SK-MEL-5 (cell line): ENCODE measurements around the gene ZRANB1. TPM values are rescaled to one million over a fixed set of nuclear protein-coding genes. Genes with fewer than 3 reads are reported as not detected.
"Not testable (repeated sequence)": the region's sequence is repeated elsewhere in the genome, so short reads cannot be mapped to it uniquely, and the experiment has no call there.

ENCODE experiments used
- DNase-seq: peaks from one replicate; pipeline ENCODE4 v3.0.0-alpha.2; 2016; ENCODE audit warnings: low read depth, low spot score
- in situ Hi-C: cut with HindIII; loops from 2 replicates; pipeline ENCODE4 v1.10.0; 2016; ENCODE audit warnings: low sequenced_read_pairs, high pct_unique_total_duplicates, low pct_unique_long_range_greater_than_20kb
- total RNA-seq: library from RNA; depleted of rRNA; stranded (reverse); fragments of >200 nt; shearing (Covaris generic); gene quantifications from 2 replicates; pipeline ENCODE4 v1.2.3, GENCODE V29; 2014

ZRANB1 gene
- total RNA-seq, 1 experiment from 2014 or later: 13.2 TPM

GRCh38 chr10:124985162-124985561 lies 43.2 kb downstream of the ZRANB1 start:
- no peak for DNase-seq
- in situ Hi-C loops: no loop called here

- in situ Hi-C loops: no loop called here
- DNase-seq: no peak
These were observed 45.9 kb downstream of the ZRANB1 start for GRCh38 chr10:124987788-124988187.

DNA sequence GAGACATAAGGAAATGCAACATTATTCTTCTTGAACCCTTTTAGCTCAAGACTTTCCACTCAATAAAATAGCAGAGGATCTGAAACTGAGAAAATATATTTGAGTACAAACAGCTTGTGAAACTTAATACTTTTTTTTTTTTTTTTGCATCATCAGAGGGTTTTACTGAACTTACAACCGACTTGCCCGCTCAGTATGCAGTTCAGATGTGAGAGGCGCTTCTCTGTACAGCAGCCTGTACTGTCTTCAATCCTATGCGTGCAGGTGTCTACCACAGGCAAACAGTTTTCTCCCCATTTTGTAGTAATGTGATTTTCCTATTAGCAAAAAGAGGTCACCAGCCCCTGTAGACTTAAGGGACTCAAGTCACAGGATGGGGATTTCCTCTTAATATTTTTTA lies 46.8 kb downstream of the ZRANB1 start:
- in situ Hi-C loops: not testable (repeated sequence)

DNA sequence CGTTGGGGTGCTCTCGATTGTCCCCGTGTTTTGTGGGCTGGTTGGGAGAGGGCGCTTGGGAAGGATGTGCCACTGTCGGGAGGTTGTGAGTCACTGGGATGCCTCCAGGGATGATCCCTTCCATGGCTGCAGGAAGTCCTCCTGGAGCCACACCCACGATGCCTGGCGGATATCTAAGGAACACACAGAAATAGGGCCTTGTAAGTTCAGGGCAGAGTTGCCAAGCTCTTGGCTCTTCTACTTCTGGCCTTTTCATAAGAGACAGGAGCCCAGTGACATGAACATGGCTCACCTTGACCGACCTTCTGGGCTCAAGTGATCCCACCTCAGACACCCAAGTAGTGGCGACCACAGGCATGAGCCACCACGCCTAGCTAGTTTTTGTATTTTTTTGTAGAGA lies 47.6 kb downstream of the ZRANB1 start:
- in situ Hi-C loops: no loop called here
- DNase-seq: no peak

More for the DNA sequence above, 46.8 kb downstream of the ZRANB1 start:
- DNase-seq: not testable (repeated sequence)

GRCh38 chr10:124990671-124991625 lies 49.0 kb downstream of the ZRANB1 start:
- DNase-seq: no peak
- in situ Hi-C loops: no loop called here

DNA sequence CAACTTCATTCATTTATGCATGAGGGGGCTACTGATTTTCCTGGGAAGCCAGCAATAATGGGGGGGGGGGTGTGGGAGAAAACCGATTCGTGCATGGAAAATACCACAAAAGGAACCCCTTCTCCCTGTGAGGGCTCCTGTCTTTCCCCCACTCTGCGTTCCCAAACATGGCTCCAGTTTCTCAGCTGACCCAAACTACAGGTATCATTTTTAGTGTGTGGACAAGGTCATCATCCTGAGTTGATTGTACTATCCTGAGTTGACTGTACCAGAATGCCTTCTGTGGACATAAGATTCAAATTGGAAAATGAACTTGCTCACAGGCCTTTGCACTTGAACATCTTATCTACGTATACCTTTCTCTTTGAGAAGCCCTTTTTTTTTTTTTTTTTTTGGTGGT lies 49.9 kb downstream of the ZRANB1 start:
- in situ Hi-C loops: no loop called here

GRCh38 chr10:124992462-124993344 lies 50.8 kb downstream of the ZRANB1 start:
- DNase-seq: peak; percentile 82
- in situ Hi-C loops: no loop called here

More for the DNA sequence above, 49.9 kb downstream of the ZRANB1 start:
- no peak for DNase-seq

GRCh38 chr10:124993345-124993708 lies 51.4 kb downstream of the ZRANB1 start:
- no peak for DNase-seq
- in situ Hi-C loops: no loop called here

DNA sequence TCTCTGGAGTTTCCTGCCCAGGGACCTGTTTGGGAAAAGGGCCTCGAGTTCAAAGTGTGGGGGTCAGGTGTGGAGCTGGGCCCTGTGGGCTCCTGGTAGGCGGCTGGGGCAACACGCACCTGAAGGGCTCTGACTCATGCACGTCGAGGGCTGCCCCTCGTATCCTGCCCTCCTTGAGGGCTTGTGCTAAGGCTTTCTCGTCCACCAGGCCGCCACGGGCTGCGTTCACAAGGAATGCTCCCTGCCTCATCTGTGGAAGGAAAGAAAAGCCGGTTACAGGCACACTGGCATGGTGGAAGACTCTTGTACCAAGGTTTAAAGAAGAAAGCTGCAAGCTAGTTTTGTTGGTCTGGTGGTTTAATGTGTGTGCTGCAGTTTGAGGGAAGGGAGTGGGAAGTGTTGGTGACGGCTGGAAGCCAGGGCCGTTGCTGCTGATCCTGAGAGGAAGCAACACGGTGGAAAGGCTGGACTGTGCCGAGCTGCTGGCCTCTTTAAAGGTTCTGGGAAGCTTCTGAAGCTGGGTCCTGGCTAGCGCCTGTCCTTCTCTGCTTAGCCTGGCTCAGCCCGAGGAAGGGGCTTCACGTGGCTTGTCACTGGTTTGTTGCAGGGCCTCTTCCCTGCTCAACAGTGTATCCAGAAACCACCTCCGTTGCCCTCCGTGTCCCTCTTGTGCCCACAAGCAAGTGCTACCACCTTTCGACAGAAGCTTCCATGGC lies 52.0 kb downstream of the ZRANB1 start:
- no peak for DNase-seq
- in situ Hi-C loops: no loop called here

DNA sequence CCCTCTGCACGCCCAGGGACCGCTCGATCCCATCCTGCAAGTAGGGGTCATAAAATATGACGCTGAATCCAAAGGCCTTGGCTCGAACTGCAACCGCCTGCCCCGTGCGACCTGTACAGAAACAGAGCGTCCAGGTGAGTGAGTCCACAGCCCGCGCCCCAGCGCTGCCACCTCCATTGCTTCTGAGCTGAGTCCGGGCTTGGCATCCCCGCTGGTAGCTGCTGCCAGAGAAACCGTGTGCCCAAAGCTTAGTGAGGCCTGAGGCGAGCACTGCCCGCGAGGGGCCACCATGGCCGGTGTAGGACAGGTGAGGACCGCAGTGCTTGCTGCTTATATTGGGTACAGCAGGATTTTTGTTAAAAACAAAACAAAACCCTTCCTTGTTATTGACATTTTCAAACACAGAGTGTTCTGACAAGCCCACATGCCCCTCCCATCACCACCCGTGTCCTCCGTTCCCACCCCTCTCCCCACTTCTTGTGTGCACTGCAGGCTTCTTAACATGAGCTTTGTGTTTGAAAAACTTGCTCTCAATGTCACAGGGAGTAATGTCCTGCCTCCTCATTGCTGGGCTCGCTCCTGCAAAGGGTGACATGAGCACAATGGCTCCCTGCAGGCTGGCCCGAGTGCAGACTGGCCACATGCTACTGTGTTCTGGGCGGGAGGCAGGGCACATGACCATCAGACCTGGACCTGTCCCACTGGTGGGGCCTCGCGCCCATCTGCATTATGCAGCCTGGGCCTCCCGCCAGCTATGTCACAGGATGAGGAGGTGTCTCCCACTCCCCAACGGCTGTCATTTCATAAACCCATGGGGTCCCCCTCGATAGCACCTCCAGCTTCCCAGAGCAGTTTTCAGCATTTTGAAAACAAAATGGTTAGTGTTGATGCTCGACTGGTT lies 52.9 kb downstream of the ZRANB1 start:
- in situ Hi-C loops: no loop called here
- no peak for DNase-seq

GRCh38 chr10:124995605-124996004 lies 53.7 kb downstream of the ZRANB1 start:
- no peak for DNase-seq
- in situ Hi-C loops: no loop called here

GRCh38 chr10:124996127-124996853 lies 54.4 kb downstream of the ZRANB1 start:
- in situ Hi-C loops: no loop called here

DNA sequence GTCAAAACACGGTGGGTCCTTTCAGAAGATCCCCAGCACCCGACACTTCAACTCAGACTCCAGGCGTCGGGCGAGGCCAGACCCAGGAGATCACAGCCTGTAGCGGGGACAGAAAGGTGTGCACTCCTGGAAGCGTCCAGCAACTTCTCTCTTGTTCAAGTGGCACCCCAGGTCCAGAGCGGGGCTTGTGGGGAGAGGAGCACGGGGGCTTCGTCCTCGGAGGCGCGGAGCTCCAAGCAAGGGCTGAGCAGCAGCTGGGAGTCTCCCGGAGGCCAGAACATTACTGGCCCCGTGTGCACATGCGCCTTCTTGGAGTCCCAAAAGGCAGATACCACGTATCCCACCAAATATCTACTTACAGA lies 54.9 kb downstream of the ZRANB1 start:
- DNase-seq: no peak
- in situ Hi-C loops: no loop called here

More at GRCh38 chr10:124996127-124996853, 54.4 kb downstream of the ZRANB1 start:
- no peak for DNase-seq

GRCh38 chr10:124997306-124997705 lies 55.4 kb downstream of the ZRANB1 start:
- DNase-seq: no peak

DNA sequence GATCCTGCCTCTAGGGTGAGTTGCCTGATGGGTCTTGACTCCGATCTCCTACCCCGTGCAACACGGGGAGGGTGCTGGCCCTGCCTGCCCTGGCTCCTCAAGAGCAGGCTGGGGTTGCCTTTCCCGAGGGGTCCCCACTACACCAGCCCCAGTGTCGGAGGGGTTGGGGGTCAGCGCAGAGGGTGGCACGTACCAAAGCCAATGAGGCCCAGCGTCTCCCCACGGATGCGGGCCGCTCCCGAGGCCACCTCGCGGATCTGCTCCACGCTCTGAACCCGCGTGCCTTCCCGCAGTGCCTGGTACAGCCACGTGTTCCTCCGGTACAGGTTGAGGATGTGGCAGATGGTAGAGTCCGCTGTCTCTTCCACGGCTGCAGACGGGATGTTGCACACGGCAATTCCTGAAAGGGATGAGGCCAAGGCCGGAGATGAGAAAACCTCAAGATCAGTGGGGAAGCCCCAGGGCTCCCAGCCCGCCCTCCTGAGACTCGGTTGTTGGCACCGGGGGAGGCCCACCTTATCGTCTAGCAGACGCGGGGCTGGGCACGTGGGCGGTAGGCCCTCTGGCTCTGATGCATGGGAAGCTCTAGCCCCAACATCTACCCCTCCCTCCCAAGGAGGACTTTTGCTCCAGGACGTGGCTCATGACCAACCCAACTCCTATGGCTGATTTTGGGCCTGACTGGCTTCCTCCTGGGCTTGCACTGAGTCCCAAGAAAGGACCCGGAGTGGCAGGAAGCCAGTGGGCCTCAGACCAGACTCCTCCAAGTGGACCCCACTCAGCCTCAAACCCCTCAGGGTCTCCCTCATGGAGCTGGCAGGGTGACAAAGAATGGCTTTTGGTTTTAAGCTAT lies 56.1 kb downstream of the ZRANB1 start:
- in situ Hi-C loops: no loop called here
- DNase-seq: no peak

More at GRCh38 chr10:124997306-124997705, 55.4 kb downstream of the ZRANB1 start:
- in situ Hi-C loops: no loop called here
